SU-DHL-6 (cell line): ENCODE data around the gene ADSS1.

Experiments
- H2AFZ ChIP-seq: fragments of 200-600 bp; sonication (generic); 2 replicates; pipeline ENCODE4 v1.6.1; 2014; ENCODE audit warnings: low read depth, mild to moderate bottlenecking, moderate library complexity, mixed read lengths, antibody characterized with exemption, low read length; ENCODE audit not compliant: severe bottlenecking
- H3F3A ChIP-seq: fragments of 200-600 bp; shearing (Covaris generic); 2 replicates; pipeline ENCODE4 v1.6.0; 2016; ENCODE audit warnings: antibody characterized with exemption, mild to moderate bottlenecking; ENCODE audit not compliant: insufficient read depth
- H3K27ac ChIP-seq: fragments of 200-600 bp; sonication (generic); 2 replicates; pipeline ENCODE4 v1.5.1; 2016; ENCODE audit warnings: low read depth, mild to moderate bottlenecking, low read length, moderate library complexity, mixed read lengths
- H3K27me3 ChIP-seq: fragments of 200-600 bp; sonication (generic), shearing (Covaris generic); 2 replicates; pipeline ENCODE4 v1.6.0; 2014; ENCODE audit warnings: mild to moderate bottlenecking, low read length
- H3K36me3 ChIP-seq: fragments of 200-600 bp; sonication (generic); 2 replicates; pipeline ENCODE4 v1.6.1; 2014; ENCODE audit warnings: mild to moderate bottlenecking, low read length, mixed read lengths
- H3K4me2 ChIP-seq: fragments of 300-600, 200-600 bp; shearing (Covaris generic), sonication (generic); 2 replicates; pipeline ENCODE4 v1.6.0; 2014; ENCODE audit warnings: low read length, low read depth, mild to moderate bottlenecking; ENCODE audit not compliant: poor library complexity, severe bottlenecking
- H3K4me3 ChIP-seq: fragments of 200-600 bp; sonication (generic); 2 replicates; pipeline ENCODE4 v1.5.1; 2014; ENCODE audit warnings: antibody characterized with exemption, low read length, mild to moderate bottlenecking, mixed read lengths; ENCODE audit not compliant: insufficient read depth, poor library complexity, severe bottlenecking
- H3K79me2 ChIP-seq: fragments of 200-600 bp; sonication (generic); 2 replicates; pipeline ENCODE4 v1.6.1; 2014; ENCODE audit warnings: mild to moderate bottlenecking, low read length, moderate library complexity; ENCODE audit not compliant: insufficient read depth
- H3K9ac ChIP-seq: fragments of 200-600 bp; sonication (generic); 2 replicates; pipeline ENCODE4 v1.7.0; 2014; ENCODE audit warnings: mild to moderate bottlenecking, low read length
- H3K9me2 ChIP-seq: fragments of 200-600 bp; sonication (generic); replicated peaks from 2 replicates; pipeline ENCODE4 v1.6.1; 2014; ENCODE audit warnings: low read length; ENCODE audit not compliant: insufficient read depth
- H3K9me3 ChIP-seq: fragments of 200-600 bp; sonication (generic); 2 replicates; pipeline ENCODE4 v1.6.1; 2014; ENCODE audit warnings: low read length, mixed read lengths; ENCODE audit not compliant: insufficient read depth
- H4K20me1 ChIP-seq: fragments of 200-600 bp; sonication (generic); 2 replicates; pipeline ENCODE4 v1.6.1; 2014; ENCODE audit warnings: low read depth, mild to moderate bottlenecking, antibody characterized with exemption, low read length, moderate library complexity, mixed read lengths
- CTCF ChIP-seq: fragments of 200-600 bp; sonication (generic); IDR thresholded peaks from one replicate; pipeline ENCODE4 v1.5.1; 2017; ENCODE audit warnings: antibody characterized with exemption, mild to moderate bottlenecking, low read length, moderate library complexity; ENCODE audit not compliant: insufficient read depth, poor library complexity, severe bottlenecking
- EZH2phosphoT487 ChIP-seq: fragments of 200-600 bp; sonication (generic), shearing (Covaris generic); conservative IDR thresholded peaks from 2 replicates; pipeline ENCODE4 v1.6.1; 2018; ENCODE audit warnings: mild to moderate bottlenecking, antibody characterized with exemption, low read length, moderate library complexity, mixed read lengths

The ADSS1 gene

DNA sequence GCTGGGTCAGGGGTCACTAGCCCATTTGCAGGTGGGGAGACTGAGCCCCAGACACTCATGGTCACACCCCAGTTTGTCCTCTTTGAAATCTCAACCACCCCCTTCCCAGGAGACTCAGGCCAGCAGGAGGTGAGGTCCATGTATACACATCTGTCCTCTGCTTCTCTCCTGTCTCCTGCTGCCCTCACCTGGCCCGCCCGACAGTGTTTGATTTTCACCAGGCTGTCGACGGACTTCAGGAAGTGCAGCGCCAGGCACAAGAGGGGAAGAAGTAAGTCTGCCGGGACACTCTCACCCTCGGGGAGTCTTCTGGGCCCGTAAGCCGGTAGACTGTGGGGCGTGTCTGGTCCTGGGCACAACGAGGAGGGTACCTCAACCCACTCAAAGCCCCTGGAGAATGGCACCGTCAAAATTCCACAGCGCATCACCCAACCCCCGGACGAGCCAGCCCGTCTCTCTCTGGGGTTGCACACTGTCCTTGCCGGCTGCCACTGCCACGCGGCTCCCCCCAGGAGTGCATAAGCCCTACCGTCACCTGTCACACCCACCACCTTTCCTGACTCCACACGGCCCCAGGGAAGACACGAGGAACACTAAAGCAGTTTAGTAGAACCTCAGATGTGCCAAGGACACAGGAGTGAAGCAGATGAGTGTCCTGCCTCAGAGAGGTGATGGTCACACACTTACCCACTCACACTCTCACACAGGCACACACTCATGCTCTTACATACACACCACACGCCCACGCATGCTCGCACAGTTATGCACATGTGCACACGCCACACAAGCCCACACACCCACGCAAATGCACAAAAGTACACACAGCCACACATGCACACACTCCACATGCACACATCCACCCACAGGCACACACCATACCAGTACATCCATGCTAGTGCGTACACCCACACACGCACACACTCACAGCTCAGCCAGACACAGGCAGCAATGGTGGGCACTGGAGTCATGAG is 15.8 kb downstream of the ADSS1 start:
- Histone ChIP-seq H3K27me3 (no peaks in the 10 kb centered on the region), H3K79me2 (no peaks in the 10 kb centered on the region), H3K9me2 (no peaks in the 10 kb centered on the region), H3K36me3 (no peaks in the 10 kb centered on the region), H3K27ac (no peak overlapping the region), H3F3A (no peaks in the 10 kb centered on the region), H3K4me2 (no peak overlapping the region), H4K20me1 (no peaks in the 10 kb centered on the region), H3K4me3 (no peak overlapping the region), H2AFZ (no peak overlapping the region), H3K9me3 (no peaks in the 10 kb centered on the region), H3K9ac (no peak overlapping the region)
- no peak for TF ChIP-seq CTCF
- no peak for TF ChIP-seq EZH2phosphoT487

- no peak for TF ChIP-seq EZH2phosphoT487
- TF ChIP-seq CTCF: no peak
Observed at GRCh38 chr14:104741108-104741802, 17.2 kb downstream of the ADSS1 start.

GRCh38 chr14:104741803-104742251 is 17.8 kb downstream of the ADSS1 start:
- no peak for TF ChIP-seq CTCF
- no peak for TF ChIP-seq EZH2phosphoT487
- no peaks in the 10 kb centered on the region for H3K9me3 ChIP-seq
- H3K27ac ChIP-seq: no peak overlapping the region
- H3K4me2 ChIP-seq: no peak overlapping the region
- no peaks in the 10 kb centered on the region for H4K20me1 ChIP-seq
- H3K79me2 ChIP-seq: no peaks in the 10 kb centered on the region
- H3K9me2 ChIP-seq: no peaks in the 10 kb centered on the region
- no peak overlapping the region for H2AFZ ChIP-seq
- no peaks in the 10 kb centered on the region for H3K36me3 ChIP-seq
- H3K9ac ChIP-seq: no peak overlapping the region
- H3K27me3 ChIP-seq: no peaks in the 10 kb centered on the region
- H3F3A ChIP-seq: no peaks in the 10 kb centered on the region
- no peak overlapping the region for H3K4me3 ChIP-seq

More at GRCh38 chr14:104741108-104741802, 17.2 kb downstream of the ADSS1 start:
- no peak overlapping the region for H3K4me3 ChIP-seq
- H3K27me3 ChIP-seq: no peaks in the 10 kb centered on the region
- H3K79me2 ChIP-seq: no peaks in the 10 kb centered on the region
- no peaks in the 10 kb centered on the region for H3F3A ChIP-seq
- H3K27ac ChIP-seq: no peak overlapping the region
- no peaks in the 10 kb centered on the region for H4K20me1 ChIP-seq
- no peaks in the 10 kb centered on the region for H3K9me2 ChIP-seq
- H3K9me3 ChIP-seq: no peaks in the 10 kb centered on the region
- H3K36me3 ChIP-seq: no peaks in the 10 kb centered on the region
- no peak overlapping the region for H3K9ac ChIP-seq
- no peak overlapping the region for H2AFZ ChIP-seq
- H3K4me2 ChIP-seq: no peak overlapping the region
